Trophoblast cell (in vitro differentiated cells and primary cell): Measurements from ENCODE around the gene SMLR1.
"Not testable (repeated sequence)": the region's sequence is repeated elsewhere in the genome, so short reads cannot be mapped to it uniquely, and the experiment has no call there.

ENCODE experiments used
- DNase-seq, 2 donors: peaks; one replicate each; pipeline ENCODE4 v3.0.0-alpha.2; 2016
- H2AFZ ChIP-seq: 2 replicates; pipeline ENCODE4 v1.6.1; 2013; ENCODE audit warnings: low read length, moderate library complexity, mild to moderate bottlenecking; ENCODE audit not compliant: insufficient read depth, poor library complexity
- H2AK5ac ChIP-seq: 2 replicates; pipeline ENCODE4 v1.6.1; 2013; ENCODE audit warnings: mild to moderate bottlenecking, low read length
- H2BK120ac ChIP-seq: 2 replicates; pipeline ENCODE4 v1.6.1; 2013; ENCODE audit warnings: low read length, mild to moderate bottlenecking, moderate library complexity; ENCODE audit not compliant: insufficient read depth, poor library complexity
- H2BK12ac ChIP-seq: 2 replicates; pipeline ENCODE4 v1.6.1; 2013; ENCODE audit warnings: mild to moderate bottlenecking, low read length, moderate library complexity
- H2BK5ac ChIP-seq: 2 replicates; pipeline ENCODE4 v1.6.1; 2013; ENCODE audit warnings: low read length, low read depth, moderate library complexity, mild to moderate bottlenecking; ENCODE audit not compliant: poor library complexity
- H3K14ac ChIP-seq: 2 replicates; pipeline ENCODE4 v1.6.1; 2013; ENCODE audit warnings: mild to moderate bottlenecking, low read length
- H3K18ac ChIP-seq: 2 replicates; pipeline ENCODE4 v1.6.1; 2013; ENCODE audit warnings: mild to moderate bottlenecking, low read length
- H3K23ac ChIP-seq: 2 replicates; pipeline ENCODE4 v1.6.1; 2013; ENCODE audit warnings: low read length
- H3K27ac ChIP-seq: 2 replicates; pipeline ENCODE4 v1.5.1; 2013; ENCODE audit warnings: low read depth, mild to moderate bottlenecking, inconsistent platforms, low read length, moderate library complexity
- H3K27me3 ChIP-seq: 2 replicates; pipeline ENCODE4 v1.6.1; 2013; ENCODE audit warnings: inconsistent platforms, mild to moderate bottlenecking, low read length, moderate library complexity; ENCODE audit not compliant: insufficient read depth
- H3K36me3 ChIP-seq, 2 experiments: 1 replicate in 1 of 2; 2 replicates in 1 of 2; pipeline ENCODE4 v1.6.1; 2013; ENCODE audit warnings: low read length in 2 of 2, mild to moderate bottlenecking in 2 of 2, moderate library complexity in 1 of 2; ENCODE audit not compliant: insufficient read depth in 2 of 2, control insufficient read depth in 1 of 2
- H3K4ac ChIP-seq: 2 replicates; pipeline ENCODE4 v1.6.1; 2013; ENCODE audit warnings: low read depth, mild to moderate bottlenecking, low read length, moderate library complexity
- H3K4me1 ChIP-seq, 2 experiments: 1 replicate in 1 of 2; 2 replicates in 1 of 2; pipeline ENCODE4 v1.6.1; 2013; ENCODE audit warnings: low read length in 2 of 2, mild to moderate bottlenecking in 2 of 2, moderate library complexity in 1 of 2; ENCODE audit not compliant: insufficient read depth in 2 of 2, control insufficient read depth in 1 of 2
- H3K4me2 ChIP-seq: 2 replicates; pipeline ENCODE4 v1.6.1; 2013; ENCODE audit warnings: inconsistent platforms, mild to moderate bottlenecking, low read length, moderate library complexity
- H3K4me3 ChIP-seq: 2 replicates; pipeline ENCODE4 v1.5.1; 2013; ENCODE audit warnings: mild to moderate bottlenecking, low read depth, low read length, inconsistent platforms
- H3K79me1 ChIP-seq: one replicate; pipeline ENCODE4 v1.6.1; 2013; ENCODE audit warnings: low read length
- H3K79me2 ChIP-seq: 2 replicates; pipeline ENCODE4 v1.6.1; 2013; ENCODE audit warnings: low read length, mild to moderate bottlenecking; ENCODE audit not compliant: control insufficient read depth, insufficient read depth, poor library complexity
- H3K9ac ChIP-seq: 2 replicates; pipeline ENCODE4 v1.6.1; 2013; ENCODE audit warnings: mild to moderate bottlenecking, low read length
- H3K9me3 ChIP-seq: 2 replicates; pipeline ENCODE4 v1.6.1; 2013; ENCODE audit warnings: low read depth, mild to moderate bottlenecking, control low read depth, inconsistent platforms, low read length; ENCODE audit not compliant: insufficient read depth
- H4K12ac ChIP-seq: 2 replicates; pipeline ENCODE4 v1.6.1; 2013; ENCODE audit warnings: low read depth, mild to moderate bottlenecking, low read length, moderate library complexity
- H4K8ac ChIP-seq: 2 replicates; pipeline ENCODE4 v1.6.1; 2013; ENCODE audit warnings: low read depth, mild to moderate bottlenecking, low read length, moderate library complexity
- H4K91ac ChIP-seq: one replicate; pipeline ENCODE4 v1.6.1; 2013; ENCODE audit warnings: low read depth, mild to moderate bottlenecking, low read length, moderate library complexity
- WGBS: extraction: QIAGEN DNeasy Blood & Tissue Kit; methylation state at CpG from one replicate; pipeline ENCODE4 v1.1.7; 2013; ENCODE audit warnings: missing lambda C conversion rate; ENCODE audit not compliant: insufficient read length, insufficient coverage; ENCODE audit errors: extremely low coverage; 5-methylcytosine and 5-hydroxymethylcytosine counted together

Gene SMLR1

DNA sequence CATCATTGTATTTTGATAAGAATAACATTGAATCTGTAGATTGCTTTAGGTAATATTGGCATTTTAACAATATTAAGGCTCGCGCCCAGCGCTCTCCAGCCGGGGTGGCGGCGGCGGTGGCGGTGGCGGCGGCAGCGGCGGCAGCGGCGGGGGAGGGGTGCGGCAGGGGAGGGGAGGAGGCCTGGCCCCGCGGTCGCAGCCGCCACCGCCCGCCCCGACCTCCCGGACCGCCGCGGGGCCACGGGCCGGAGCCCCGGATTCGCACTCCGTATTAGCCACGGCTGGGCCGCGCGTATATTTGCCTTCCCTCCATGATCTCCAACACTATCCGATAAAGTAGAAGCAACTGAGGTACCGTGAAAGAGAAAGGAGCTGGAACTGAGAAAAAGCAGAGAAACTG, 25.8 kb upstream of the SMLR1 start:
- H3K4me2 ChIP-seq, H3K9ac ChIP-seq, H3K23ac ChIP-seq, H3K9me3 ChIP-seq, H4K12ac ChIP-seq, H3K4ac ChIP-seq, H2AK5ac ChIP-seq, H2BK5ac ChIP-seq, H2BK120ac ChIP-seq, H2AFZ ChIP-seq, H3K36me3 ChIP-seq, H3K4me3 ChIP-seq, DNase-seq, H2BK12ac ChIP-seq, H3K79me2 ChIP-seq, H3K27ac ChIP-seq, H3K18ac ChIP-seq, H3K4me1 ChIP-seq, H3K14ac ChIP-seq, H4K8ac ChIP-seq, H3K79me1 ChIP-seq, H4K91ac ChIP-seq, H3K27me3 ChIP-seq: not testable (repeated sequence)
- WGBS: no CpG with 5 or more reads among the region's 37 CpGs

DNA sequence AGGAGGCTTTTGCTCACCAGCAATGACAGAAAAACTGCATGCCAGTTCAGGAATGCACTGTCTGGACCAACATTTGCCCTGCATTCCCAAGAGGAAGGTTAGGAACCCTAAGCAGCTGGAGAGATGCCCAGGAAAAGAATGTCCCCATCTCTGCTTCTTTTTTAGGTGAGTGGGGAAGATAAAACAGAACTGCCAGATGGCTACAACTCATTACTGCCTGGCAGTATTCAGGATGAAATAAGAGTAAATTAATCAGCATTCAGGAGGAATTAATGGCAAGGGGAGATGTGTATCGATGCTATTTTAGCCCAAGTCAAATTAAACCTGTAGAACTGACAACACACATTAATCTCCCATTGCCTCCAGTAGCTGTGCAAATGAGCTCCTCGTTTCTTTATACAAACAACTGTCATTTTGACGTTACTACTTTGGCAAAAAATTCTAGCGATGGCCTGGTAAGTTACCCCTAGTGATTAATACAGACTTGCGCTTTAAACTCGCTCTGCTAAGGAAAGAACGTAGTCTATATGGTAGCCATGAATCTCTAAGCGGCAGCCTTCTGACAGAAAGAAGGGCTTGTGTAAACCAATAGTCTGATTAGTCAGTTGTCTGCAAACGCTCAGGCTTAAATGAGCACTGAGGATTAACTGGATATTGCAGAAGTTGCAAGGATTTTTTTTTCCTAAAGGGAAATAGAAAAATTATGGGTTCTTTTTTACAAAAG, 16.7 kb upstream of the SMLR1 start:
- H3K4me1 ChIP-seq: no peaks in the 10 kb centered on the region
- H3K36me3 ChIP-seq: no peaks in the 10 kb centered on the region
- H2BK5ac ChIP-seq: no peak overlapping the region
- no peak overlapping the region for H4K91ac ChIP-seq
- H3K27me3 ChIP-seq: no peaks in the 10 kb centered on the region
- no peak overlapping the region for H2AFZ ChIP-seq
- H3K79me2 ChIP-seq: no peaks in the 10 kb centered on the region
- no peak overlapping the region for H3K4ac ChIP-seq
- H3K14ac ChIP-seq: no peak overlapping the region
- H2AK5ac ChIP-seq: no peak overlapping the region
- no peak for DNase-seq
- no CpG with 5 or more reads among the region's 9 CpGs for WGBS
- no peak overlapping the region for H3K27ac ChIP-seq
- no peak overlapping the region for H3K23ac ChIP-seq
- no peaks in the 10 kb centered on the region for H3K9me3 ChIP-seq
- no peak overlapping the region for H4K12ac ChIP-seq
- H4K8ac ChIP-seq: no peak overlapping the region
- H3K4me2 ChIP-seq: no peak overlapping the region
- no peak overlapping the region for H2BK120ac ChIP-seq
- H3K4me3 ChIP-seq: no peak overlapping the region
- no peak overlapping the region for H2BK12ac ChIP-seq
- H3K9ac ChIP-seq: no peak overlapping the region
- H3K79me1 ChIP-seq: no peaks in the 10 kb centered on the region
- no peak overlapping the region for H3K18ac ChIP-seq

DNA sequence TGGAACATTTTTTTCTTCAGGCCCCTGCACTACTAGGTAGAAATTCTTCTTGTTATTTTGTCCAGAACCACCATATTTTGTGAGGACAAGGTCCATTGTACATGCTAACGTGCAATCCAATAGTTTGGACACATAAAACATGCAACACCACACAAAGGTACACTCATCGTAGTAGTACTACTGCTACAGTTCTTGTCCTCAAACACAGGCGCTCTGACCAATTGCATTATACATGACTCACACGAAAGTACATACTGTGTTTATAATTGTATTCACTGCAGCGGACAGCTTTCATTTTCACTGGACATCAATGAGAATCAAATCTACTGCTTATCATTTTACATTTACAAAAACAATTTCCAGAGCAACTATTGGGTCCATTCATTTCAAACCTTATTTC, 15.3 kb upstream of the SMLR1 start:
- H3K4me1 ChIP-seq: peaks cover 0 to 2% of the 10 kb centered on the region in 2 experiments

GRCh38 chr6:130814506-130814905, 12.7 kb upstream of the SMLR1 start:
- H3K4me1 ChIP-seq: peaks cover 0 to 4% of the 10 kb centered on the region in 2 experiments
- no peaks in the 10 kb centered on the region for H3K79me1 ChIP-seq
- no peak overlapping the region for H2BK12ac ChIP-seq
- H3K9ac ChIP-seq: no peak overlapping the region
- H4K12ac ChIP-seq: no peak overlapping the region
- no peak overlapping the region for H3K14ac ChIP-seq
- H3K9me3 ChIP-seq: no peaks in the 10 kb centered on the region
- DNase-seq: no peak
- H3K4me2 ChIP-seq: no peak overlapping the region
- H4K91ac ChIP-seq: no peak overlapping the region
- no peak overlapping the region for H4K8ac ChIP-seq
- no peaks in the 10 kb centered on the region for H3K36me3 ChIP-seq
- no peaks in the 10 kb centered on the region for H3K79me2 ChIP-seq
- H3K4ac ChIP-seq: no peak overlapping the region
- H2AK5ac ChIP-seq: no peak overlapping the region
- H3K4me3 ChIP-seq: no peak overlapping the region
- H3K18ac ChIP-seq: no peak overlapping the region
- no peak overlapping the region for H2AFZ ChIP-seq
- H3K27ac ChIP-seq: no peak overlapping the region
- WGBS: no CpG with 5 or more reads among the region's 3 CpGs
- H3K27me3 ChIP-seq: no peaks in the 10 kb centered on the region
- H2BK5ac ChIP-seq: no peak overlapping the region
- H2BK120ac ChIP-seq: no peak overlapping the region
- H3K23ac ChIP-seq: no peak overlapping the region

More for the DNA sequence above, 15.3 kb upstream of the SMLR1 start:
- Histone ChIP-seq H3K4me3 (no peak overlapping the region), H3K9ac (no peak overlapping the region), H4K91ac (no peak overlapping the region), H3K4ac (no peak overlapping the region), H3K9me3 (no peaks in the 10 kb centered on the region), H2BK5ac (no peak overlapping the region), H3K79me1 (no peaks in the 10 kb centered on the region), H3K79me2 (no peaks in the 10 kb centered on the region), H3K27ac (no peak overlapping the region), H3K36me3 (no peaks in the 10 kb centered on the region), H4K12ac (no peak overlapping the region), H3K4me2 (no peak overlapping the region), H3K27me3 (no peaks in the 10 kb centered on the region), H2AK5ac (no peak overlapping the region), H3K18ac (no peak overlapping the region), H2BK12ac (no peak overlapping the region), H3K23ac (no peak overlapping the region), H2BK120ac (no peak overlapping the region), H3K14ac (no peak overlapping the region), H2AFZ (no peak overlapping the region), H4K8ac (no peak overlapping the region)
- whole genome bisulfite sequencing: no CpG with 5 or more reads among the region's 5 CpGs
- DNase-seq: no peak
